KBM-7 (cell line): ENCODE data around the gene MAPK1IP1L.

Experiments
- DNase-seq: peaks from one replicate; pipeline ENCODE4 v3.0.0-alpha.2; 2015
- in situ Hi-C: fragments of 300-500 bp; cut with MboI; formaldehyde crosslinking; loops from 2 replicates; pipeline ENCODE4 v1.14.3; 2020; ENCODE audit warnings: low sequenced_read_pairs, low pct_unique_long_range_greater_than_20kb, mixed read lengths

Gene MAPK1IP1L

DNA sequence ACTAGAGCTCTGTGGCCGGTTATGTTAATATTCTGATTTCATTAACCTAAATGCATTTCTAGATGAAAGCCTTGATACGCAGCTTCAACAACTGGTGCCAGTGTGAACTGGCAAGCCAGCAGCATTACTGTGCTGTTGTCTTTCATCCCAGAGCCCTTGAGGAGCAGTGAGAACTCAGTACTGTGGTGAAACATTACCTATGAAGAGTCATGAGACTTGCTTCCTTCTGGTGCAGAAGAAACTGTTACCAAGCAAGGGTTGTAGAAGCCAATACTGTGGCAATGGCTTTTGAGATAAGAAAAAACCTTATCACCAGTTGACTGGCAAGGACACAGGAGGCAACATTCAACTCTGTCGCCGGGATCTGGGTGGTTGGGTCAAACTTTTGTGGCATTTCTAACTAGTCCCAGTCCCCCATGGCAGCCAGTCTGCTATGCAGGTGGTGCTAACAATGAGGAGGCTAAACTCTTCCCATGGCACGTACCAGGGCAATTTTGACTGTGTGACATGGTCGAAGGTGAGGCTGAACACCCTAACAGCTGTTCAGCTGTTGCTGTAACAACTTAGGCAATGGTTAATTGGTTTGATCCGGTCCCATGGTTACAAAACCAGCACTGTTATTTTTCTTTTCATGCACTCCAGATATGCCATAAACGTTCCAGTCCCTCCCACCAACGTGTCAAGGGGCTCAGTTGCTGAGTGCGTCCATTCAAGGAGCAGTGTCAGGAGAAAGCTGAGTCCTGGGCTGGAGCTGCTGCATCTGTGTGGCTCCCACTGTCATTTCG, 65.0 kb downstream of the MAPK1IP1L start:
- in situ Hi-C loops, result no loop called here
- no peak for DNase-seq

DNA sequence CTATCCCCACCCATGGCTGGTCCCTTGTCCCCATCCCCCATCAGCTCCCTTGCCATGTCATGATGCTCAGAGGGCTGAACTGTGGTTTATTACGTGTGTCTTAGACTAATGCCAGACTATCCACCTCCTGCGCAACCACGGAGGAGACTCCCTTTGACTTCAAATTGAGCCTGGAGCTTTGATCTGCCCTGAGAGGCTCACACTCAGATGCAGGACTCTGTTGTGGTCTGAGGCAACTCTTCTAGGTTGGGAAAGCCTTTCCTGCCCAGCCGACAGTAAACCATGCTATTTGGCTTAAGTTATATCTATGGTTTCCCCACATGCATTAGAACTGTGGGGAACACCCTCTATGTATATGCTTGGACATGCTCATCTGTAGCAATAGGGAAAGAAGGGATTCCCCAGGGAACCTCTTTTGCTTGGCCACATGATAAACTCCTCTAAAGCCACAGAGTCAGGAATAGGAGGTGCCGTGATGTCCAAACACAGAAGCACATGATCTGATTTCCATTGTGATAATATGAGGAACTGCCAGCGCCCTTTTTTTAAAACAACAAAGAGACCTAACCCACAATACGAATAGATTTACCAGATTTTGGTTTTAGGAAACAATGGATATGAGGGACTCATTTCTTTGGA, 66.5 kb downstream of the MAPK1IP1L start:
- in situ Hi-C loops, result no loop called here
- peak; percentile 41 for DNase-seq

GRCh38 chr14:55118761-55119160, 67.3 kb downstream of the MAPK1IP1L start:
- no peak for DNase-seq
- in situ Hi-C loops, result no loop called here
